HFFc6 (cell line): ENCODE results near the gene DPYSL3. TPM values are rescaled to one million over a fixed set of nuclear protein-coding genes. Genes with fewer than 3 reads are reported as not detected.
"Not testable (repeated sequence)": the region's sequence is repeated elsewhere in the genome, so short reads cannot be mapped to it uniquely, and the experiment has no call there.

ENCODE experiments used
- DNase-seq: peaks from one replicate; pipeline ENCODE4 v3.0.0-alpha.2; 2018
- H3K27ac Mint-ChIP-seq: 2 replicates; pipeline ENCODE4 v1.8.0; 2020; ENCODE audit warnings: mild to moderate bottlenecking, mixed read lengths
- H3K27me3 Mint-ChIP-seq: 2 replicates; pipeline ENCODE4 v1.8.0; 2021; ENCODE audit warnings: mild to moderate bottlenecking, moderate library complexity, mixed read lengths; ENCODE audit not compliant: insufficient read depth
- H3K36me3 Mint-ChIP-seq: 2 replicates; pipeline ENCODE4 v1.8.0; 2021; ENCODE audit warnings: low read depth, mixed read lengths
- H3K4me1 Mint-ChIP-seq: 2 replicates; pipeline ENCODE4 v1.8.0; 2020; ENCODE audit warnings: low read depth, mixed read lengths
- H3K4me3 Mint-ChIP-seq: 2 replicates; pipeline ENCODE4 v1.8.0; 2020; ENCODE audit warnings: mild to moderate bottlenecking, moderate library complexity, mixed read lengths
- H3K9me3 Mint-ChIP-seq: 2 replicates; pipeline ENCODE4 v1.8.0; 2020; ENCODE audit warnings: mild to moderate bottlenecking, mixed read lengths
- CTCF ChIP-seq: fragments of 200-600 bp; sonication (generic); IDR thresholded peaks from 2 replicates; pipeline ENCODE4 v1.5.0; 2021; ENCODE audit warnings: antibody characterized with exemption, mild to moderate bottlenecking
- total RNA-seq, 6 experiments: library from RNA; stranded (reverse); fragmentation: NEBNext Ultra II Directional; extraction: Animal tissue kit (Norgen Biotek cat#: 25700); gene quantifications; 2 replicates in 1 of 6; 3 replicates in 5 of 6; pipeline ENCODE4 v1.2.3, GENCODE V29; 2021

Gene DPYSL3
- total RNA-seq, 6 experiments from 2014 or later = 41.9 to 57.7 (median 55.3) TPM

DNA sequence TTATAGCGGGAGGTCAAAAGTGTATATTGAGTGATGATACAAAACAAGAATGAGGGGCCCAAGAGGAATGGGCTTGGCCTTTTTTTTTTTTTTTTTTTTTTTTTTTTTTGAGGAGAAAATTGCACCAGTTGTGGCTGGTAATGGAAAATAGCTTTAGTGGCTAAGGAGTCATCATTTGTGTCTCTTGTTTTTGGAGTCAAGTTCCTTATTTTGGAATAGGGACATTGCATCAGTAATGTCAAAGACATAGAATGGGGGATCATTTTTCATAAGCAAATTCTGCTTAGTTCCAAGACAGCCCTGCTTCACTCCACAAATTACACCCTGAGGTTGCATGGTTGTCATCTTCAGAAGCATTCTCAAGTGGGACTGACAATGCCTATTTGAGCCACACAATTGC lies 137.7 kb downstream of the DPYSL3 start:
- no peak for DNase-seq
- Mint-ChIP-seq H3K27ac (no peak overlapping the region), H3K4me3 (no peak overlapping the region), H3K36me3 (no peaks in the 10 kb centered on the region), H3K9me3 (no peaks in the 10 kb centered on the region), H3K27me3 (no peaks in the 10 kb centered on the region; the same call in 1 of the 2 replicates), H3K4me1 (0 out of 2 replicates have a peak, but pooled peaks cover 5% of the 10 kb centered on the region)
- TF ChIP-seq CTCF = no peak

GRCh38 chr5:147371290-147371689 lies 138.6 kb downstream of the DPYSL3 start:
- H3K27ac Mint-ChIP-seq = no peak overlapping the region
- no peak overlapping the region for H3K4me3 Mint-ChIP-seq
- no peak for DNase-seq
- no peaks in the 10 kb centered on the region for H3K9me3 Mint-ChIP-seq
- TF ChIP-seq CTCF = no peak
- peaks cover under 1% of the 10 kb centered on the region; the same call in 1 of the 2 replicates for H3K27me3 Mint-ChIP-seq
- no peaks in the 10 kb centered on the region for H3K36me3 Mint-ChIP-seq
- H3K4me1 Mint-ChIP-seq = 0 out of 2 replicates have a peak, but pooled peaks cover 9% of the 10 kb centered on the region

DNA sequence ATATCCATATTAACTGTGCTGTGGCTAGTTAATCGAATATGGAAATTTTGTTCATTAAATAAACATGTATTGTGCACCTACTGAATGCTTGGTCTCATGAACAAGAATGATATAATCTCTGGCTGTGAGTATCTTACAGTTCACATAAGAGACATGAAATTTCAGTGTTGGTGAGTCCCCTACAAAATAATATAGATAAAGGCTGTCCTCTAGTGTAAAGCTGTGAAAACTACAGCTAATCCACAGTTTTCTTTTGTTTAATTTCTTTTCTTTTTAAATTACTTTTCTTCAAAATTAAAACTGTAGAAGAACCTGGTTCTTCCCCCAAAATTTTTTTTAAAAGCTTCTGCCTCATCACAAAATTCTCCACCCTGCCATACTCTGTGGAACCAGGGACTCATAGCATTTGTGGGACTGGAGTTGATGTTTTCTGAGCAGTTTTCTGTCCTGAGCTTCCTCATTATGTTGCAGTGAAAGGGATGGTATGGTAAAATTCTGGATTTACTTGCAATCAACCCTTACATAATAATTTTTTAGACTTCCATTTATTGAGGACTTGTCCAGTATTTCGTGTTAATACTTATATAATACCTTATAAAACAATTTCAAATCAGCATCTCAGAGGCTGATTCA lies 140.0 kb downstream of the DPYSL3 start:
- DNase-seq = peak; percentile 22
- Mint-ChIP-seq H3K27ac (no peak overlapping the region), H3K4me3 (no peak overlapping the region), H3K4me1 (0 out of 2 replicates have a peak, but pooled peaks cover 11% of the 10 kb centered on the region), H3K9me3 (no peaks in the 10 kb centered on the region), H3K36me3 (no peaks in the 10 kb centered on the region), H3K27me3 (peaks cover 5% of the 10 kb centered on the region; the same call in 1 of the 2 replicates)
- peak; percentile 81 for TF ChIP-seq CTCF

- H3K4me3 Mint-ChIP-seq, H3K27ac Mint-ChIP-seq, H3K27me3 Mint-ChIP-seq, H3K9me3 Mint-ChIP-seq, H3K36me3 Mint-ChIP-seq, DNase-seq: not testable (repeated sequence)
- 0 out of 2 replicates have a peak, but pooled peaks cover 11% of the 10 kb centered on the region for H3K4me1 Mint-ChIP-seq
Measured at GRCh38 chr5:147367381-147367780, 142.5 kb downstream of the DPYSL3 start.

GRCh38 chr5:147361441-147362175 lies 148.3 kb downstream of the DPYSL3 start:
- Mint-ChIP-seq H3K27ac (no peak overlapping the region), H3K27me3 (peaks cover 8% of the 10 kb centered on the region; the same call in 1 of the 2 replicates), H3K36me3 (no peaks in the 10 kb centered on the region), H3K4me1 (peaks cover 14% of the 10 kb centered on the region), H3K9me3 (no peaks in the 10 kb centered on the region), H3K4me3 (no peak overlapping the region)
- TF ChIP-seq CTCF = no peak
- DNase-seq = no peak

GRCh38 chr5:147360816-147361215 lies 149.1 kb downstream of the DPYSL3 start:
- H3K4me3 Mint-ChIP-seq = no peak overlapping the region
- TF ChIP-seq CTCF = no peak
- H3K27me3 Mint-ChIP-seq = peaks cover 4% of the 10 kb centered on the region; the same call in 1 of the 2 replicates
- H3K9me3 Mint-ChIP-seq = no peaks in the 10 kb centered on the region
- H3K36me3 Mint-ChIP-seq = no peaks in the 10 kb centered on the region
- H3K4me1 Mint-ChIP-seq = peaks cover 9% of the 10 kb centered on the region
- no peak overlapping the region for H3K27ac Mint-ChIP-seq
- DNase-seq = no peak
